GM19324 (cell line): ENCODE results near the gene EFCAB14.
"Not testable (repeated sequence)": the region's sequence is repeated elsewhere in the genome, so short reads cannot be mapped to it uniquely, and the experiment has no call there.

Experiments
- ATAC-seq: cut with Tn5 transposase; IDR thresholded peaks from one replicate; pipeline ENCODE4 v1.9.1; 2021; ENCODE audit warnings: mild to moderate bottlenecking, moderate library complexity; ENCODE audit not compliant: unreplicated experiment, low FRiP score

EFCAB14 gene

GRCh38 chr1:46687921-46688509 is 30.9 kb downstream of the EFCAB14 start:
- ATAC-seq: no peak

- ATAC-seq: no peak
Measured at GRCh38 chr1:46687093-46687659, 31.7 kb downstream of the EFCAB14 start.

- ATAC-seq: no peak
Measured at GRCh38 chr1:46686255-46686654, 32.7 kb downstream of the EFCAB14 start.

- ATAC-seq: no peak
Measured at GRCh38 chr1:46684670-46685069, 34.2 kb downstream of the EFCAB14 start.

GRCh38 chr1:46682064-46682463 is 36.9 kb downstream of the EFCAB14 start:
- no peak for ATAC-seq

GRCh38 chr1:46681333-46682034 is 37.4 kb downstream of the EFCAB14 start:
- ATAC-seq: no peak

- no peak for ATAC-seq
Measured at GRCh38 chr1:46679789-46680573, 38.9 kb downstream of the EFCAB14 start.

GRCh38 chr1:46677339-46677738 is 41.6 kb downstream of the EFCAB14 start:
- ATAC-seq: no peak

- no peak for ATAC-seq
Measured at GRCh38 chr1:46676531-46676930, 42.4 kb downstream of the EFCAB14 start.

- peak; percentile 48 for ATAC-seq
Measured at GRCh38 chr1:46675549-46676314, 43.2 kb downstream of the EFCAB14 start.

GRCh38 chr1:46673749-46674182 is 45.1 kb downstream of the EFCAB14 start:
- no peak for ATAC-seq

GRCh38 chr1:46672696-46673095 is 46.2 kb downstream of the EFCAB14 start:
- no peak for ATAC-seq

- no peak for ATAC-seq
Measured at GRCh38 chr1:46671554-46671953, 47.4 kb downstream of the EFCAB14 start, which contains the start of gene TEX38. Gene TEX38 (plus strand): TSS chr1:46671854. CDS start chr1:46671935, 81 bp downstream.

GRCh38 chr1:46670134-46670533 is 48.8 kb downstream of the EFCAB14 start:
- no peak for ATAC-seq

- ATAC-seq: peak; percentile 69
Measured at GRCh38 chr1:46667782-46668760, 50.8 kb downstream of the EFCAB14 start, which contains the start of gene ATPAF1. Gene ATPAF1 (minus strand): TSS chr1:46668364. CDS start chr1:46668322, 42 bp downstream.

- ATAC-seq: no peak
Measured at GRCh38 chr1:46665983-46666382, 52.9 kb downstream of the EFCAB14 start.

GRCh38 chr1:46662919-46663318 is 56.0 kb downstream of the EFCAB14 start:
- ATAC-seq: not testable (repeated sequence)

- ATAC-seq: peak; percentile 70
Measured at GRCh38 chr1:46660116-46660515, 58.8 kb downstream of the EFCAB14 start.

- no peak for ATAC-seq
Measured at GRCh38 chr1:46659307-46659870, 59.5 kb downstream of the EFCAB14 start.
